ENCODE measurements around the gene PLAGL2.
A peak's percentile ranks its signal among the peaks of the same experiment; 100 is the strongest.
"Not testable (repeated sequence)": the region's sequence is repeated elsewhere in the genome, so short reads cannot be mapped to it uniquely, and the experiment has no call there.

PLAGL2 gene, protein sequence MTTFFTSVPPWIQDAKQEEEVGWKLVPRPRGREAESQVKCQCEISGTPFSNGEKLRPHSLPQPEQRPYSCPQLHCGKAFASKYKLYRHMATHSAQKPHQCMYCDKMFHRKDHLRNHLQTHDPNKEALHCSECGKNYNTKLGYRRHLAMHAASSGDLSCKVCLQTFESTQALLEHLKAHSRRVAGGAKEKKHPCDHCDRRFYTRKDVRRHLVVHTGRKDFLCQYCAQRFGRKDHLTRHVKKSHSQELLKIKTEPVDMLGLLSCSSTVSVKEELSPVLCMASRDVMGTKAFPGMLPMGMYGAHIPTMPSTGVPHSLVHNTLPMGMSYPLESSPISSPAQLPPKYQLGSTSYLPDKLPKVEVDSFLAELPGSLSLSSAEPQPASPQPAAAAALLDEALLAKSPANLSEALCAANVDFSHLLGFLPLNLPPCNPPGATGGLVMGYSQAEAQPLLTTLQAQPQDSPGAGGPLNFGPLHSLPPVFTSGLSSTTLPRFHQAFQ

GRCh38 chr20:32207626-32208498, at the start of gene PLAGL2, which contains the start of gene POFUT1:
PLAGL2 (minus strand) TSS chr20:32207743; CDS start chr20:32202178, 5,565 bp downstream.
POFUT1 (plus strand) TSS chr20:32207880; CDS start chr20:32207942, 62 bp downstream.
- peak; percentile 89 for DNase-seq (ENCODE audit: low read depth)

DNA sequence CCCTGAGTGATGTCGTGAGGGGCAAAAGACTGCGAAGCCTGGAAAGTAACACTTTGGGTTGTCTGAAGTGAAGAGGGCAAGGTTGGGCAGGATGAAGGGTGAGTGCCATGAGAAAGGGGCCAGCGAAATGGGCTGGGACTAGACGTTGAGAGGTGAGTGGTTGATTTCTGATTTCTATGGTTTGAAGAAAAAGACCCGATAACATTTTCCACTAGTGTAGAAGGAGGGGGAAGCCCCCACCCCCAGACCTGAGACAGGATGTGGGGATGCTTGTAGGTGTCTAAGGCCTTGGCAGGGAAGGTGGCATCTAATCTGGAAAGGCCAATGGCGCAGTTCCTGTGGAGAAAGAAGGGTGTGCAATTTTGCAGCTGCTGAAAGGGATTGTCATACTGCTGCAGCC, 44.6 kb upstream of the PLAGL2 start:
- peak; percentile 78 for DNase-seq (ENCODE audit: low read depth)

GRCh38 chr20:32251470-32251869, 43.9 kb upstream of the PLAGL2 start:
- DNase-seq (ENCODE audit: low read depth) = no peak

GRCh38 chr20:32249030-32249738, 41.6 kb upstream of the PLAGL2 start:
- DNase-seq (ENCODE audit: low read depth) = no peak

DNA sequence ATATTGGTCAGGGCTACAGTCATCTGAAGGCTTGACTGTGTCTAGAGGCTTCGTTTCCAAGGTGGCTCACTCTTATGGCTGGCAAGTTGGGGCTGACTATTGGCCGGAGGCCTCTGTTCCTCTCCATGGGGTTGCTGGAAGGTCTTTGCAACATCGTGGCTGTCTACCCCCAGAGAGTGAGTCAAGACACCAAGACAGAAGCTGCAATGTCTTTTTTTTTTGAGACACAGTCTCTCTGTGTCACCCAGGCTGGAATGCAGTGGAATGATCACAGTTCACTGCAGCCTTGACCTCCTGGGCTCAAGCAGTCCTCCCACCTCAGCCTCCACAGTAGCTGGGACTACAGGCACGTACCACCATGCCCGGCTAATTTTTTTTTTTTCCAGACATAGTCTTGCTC, 40.5 kb upstream of the PLAGL2 start:
- DNase-seq (ENCODE audit: low read depth) = no peak

- DNase-seq (ENCODE audit: low read depth) = not testable (repeated sequence)
These were observed 38.7 kb upstream of the PLAGL2 start for GRCh38 chr20:32246208-32246607.

- DNase-seq (ENCODE audit: low read depth) = no peak
These were observed 37.4 kb upstream of the PLAGL2 start for GRCh38 chr20:32244959-32245358.

GRCh38 chr20:32244150-32244823, 36.7 kb upstream of the PLAGL2 start:
- no peak for DNase-seq (ENCODE audit: low read depth)

DNA sequence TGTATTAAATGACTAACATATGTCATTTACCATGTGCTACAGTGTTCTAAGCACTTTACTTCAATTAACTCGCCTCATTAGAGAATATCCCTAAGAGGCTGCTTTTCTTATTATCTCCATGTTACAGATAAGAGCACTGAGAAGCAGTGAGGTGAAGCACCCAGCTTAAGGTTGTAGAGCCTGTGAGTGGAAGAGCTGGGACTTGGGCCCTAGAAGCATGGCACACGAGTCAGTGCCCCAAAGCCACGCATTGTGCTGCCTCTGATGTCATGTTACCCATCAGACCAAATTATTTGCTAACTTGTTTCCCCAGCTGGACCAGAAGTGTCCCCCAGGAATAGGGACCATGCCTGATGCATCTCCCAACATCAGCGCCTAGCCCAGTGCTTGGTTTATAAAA, 34.3 kb upstream of the PLAGL2 start:
- no peak for DNase-seq (ENCODE audit: low read depth)

DNA sequence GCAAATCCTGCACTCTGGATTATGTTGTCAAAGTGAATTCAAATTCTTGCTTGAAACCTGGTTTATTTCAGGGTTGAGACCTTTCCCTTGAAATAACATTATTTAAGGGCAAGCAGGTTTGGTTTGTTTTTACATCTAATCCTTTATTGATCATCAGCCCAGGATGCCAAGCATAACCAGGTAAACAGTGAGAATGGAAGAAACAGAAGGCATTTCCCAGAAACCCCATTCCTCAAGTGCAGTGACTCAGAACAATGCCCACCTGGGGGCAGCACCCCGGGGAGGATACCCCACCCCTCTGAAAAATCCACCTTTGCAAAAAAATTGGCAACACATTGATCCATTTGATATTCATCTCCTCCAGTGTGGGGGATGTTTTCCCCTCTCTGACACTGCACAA, 32.7 kb upstream of the PLAGL2 start:
- no peak for DNase-seq (ENCODE audit: low read depth)

- DNase-seq (ENCODE audit: low read depth) = no peak
These were observed 31.2 kb upstream of the PLAGL2 start for GRCh38 chr20:32238483-32239425.

- no peak for DNase-seq (ENCODE audit: low read depth)
These were observed 29.9 kb upstream of the PLAGL2 start for GRCh38 chr20:32237419-32237818.

DNA sequence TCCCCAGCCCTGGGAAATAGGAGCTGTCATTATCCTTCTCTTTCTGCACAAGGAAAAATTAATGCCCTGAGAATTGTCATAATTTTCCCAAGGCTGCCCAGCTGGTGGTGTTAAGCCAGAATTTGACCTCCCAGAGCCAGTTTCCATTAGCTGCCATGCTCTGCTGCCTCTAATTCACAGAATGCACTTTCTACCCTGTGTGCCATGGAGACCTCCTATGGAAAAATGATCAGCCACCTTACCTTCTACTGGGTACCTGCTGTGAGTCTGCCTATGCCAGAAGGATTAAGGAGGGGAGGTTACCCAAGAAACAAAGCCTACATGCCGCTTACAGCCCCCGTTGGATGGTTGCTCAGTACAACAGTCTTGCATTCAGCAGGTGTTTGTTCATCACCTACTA, 29.3 kb upstream of the PLAGL2 start:
- no peak for DNase-seq (ENCODE audit: low read depth)

- DNase-seq (ENCODE audit: low read depth) = no peak
These were observed 28.5 kb upstream of the PLAGL2 start for GRCh38 chr20:32236048-32236533.

GRCh38 chr20:32235331-32236047, 27.9 kb upstream of the PLAGL2 start:
- DNase-seq (ENCODE audit: low read depth) = no peak

DNA sequence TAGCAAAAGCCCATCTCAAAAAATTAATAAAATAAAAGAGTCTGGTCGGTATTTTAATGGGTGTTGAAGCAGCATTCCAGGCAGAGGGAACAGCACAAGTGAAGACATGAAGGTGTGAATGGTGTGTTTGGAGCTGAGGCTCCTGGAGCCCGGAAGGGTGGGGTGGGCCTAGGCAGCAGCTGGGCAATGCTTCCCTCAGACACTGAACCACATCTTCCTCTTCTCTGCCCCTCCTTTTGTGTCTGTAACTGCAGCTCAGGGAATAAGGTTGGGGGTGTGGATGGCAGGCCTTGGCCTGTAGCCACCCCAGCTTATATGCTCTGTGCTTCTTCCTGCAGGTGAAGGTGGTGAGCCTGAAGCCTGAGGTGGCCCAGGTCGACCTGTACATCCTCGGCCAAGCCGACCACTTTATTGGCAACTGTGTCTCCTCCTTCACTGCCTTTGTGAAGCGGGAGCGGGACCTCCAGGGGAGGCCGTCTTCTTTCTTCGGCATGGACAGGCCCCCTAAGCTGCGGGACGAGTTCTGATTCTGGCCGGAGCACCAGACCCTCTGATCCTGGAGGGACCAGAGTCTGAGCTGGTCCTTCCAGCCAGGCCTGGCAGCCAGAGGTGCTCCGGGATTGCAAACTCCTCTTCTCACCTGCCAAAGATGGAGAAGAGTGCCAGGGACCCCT, 26.7 kb upstream of the PLAGL2 start:
- no peak for DNase-seq (ENCODE audit: low read depth)

GRCh38 chr20:32233286-32233685, 25.7 kb upstream of the PLAGL2 start:
- no peak for DNase-seq (ENCODE audit: low read depth)

DNA sequence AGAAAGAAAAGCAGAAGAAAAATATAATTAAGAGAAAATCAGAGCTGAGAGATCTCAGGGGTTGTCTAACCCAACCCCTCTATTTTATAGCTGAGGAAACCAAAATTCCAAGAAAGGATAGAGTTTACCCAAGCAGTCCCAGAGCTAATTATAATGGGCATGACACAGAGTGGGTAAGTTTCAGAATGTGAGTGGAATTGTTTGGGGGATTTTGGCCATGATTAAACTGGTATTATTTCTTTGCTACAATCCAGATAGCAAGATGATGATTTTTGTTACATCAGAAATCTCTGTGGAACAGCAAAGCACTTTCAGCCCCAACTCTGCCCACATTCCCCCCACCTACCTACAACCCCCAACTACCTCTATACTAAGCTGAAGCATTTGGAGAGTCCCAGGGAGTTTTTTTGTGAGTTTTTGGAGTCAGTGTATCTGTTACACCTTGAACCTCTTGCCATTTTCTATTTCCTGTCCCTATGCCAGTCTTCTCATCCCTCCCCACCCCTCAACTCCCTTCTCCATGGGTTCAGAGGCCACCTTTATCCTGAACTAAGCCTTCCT, 24.9 kb upstream of the PLAGL2 start:
- no peak for DNase-seq (ENCODE audit: low read depth)

- DNase-seq (ENCODE audit: low read depth) = peak; percentile 36
These were observed 24.3 kb upstream of the PLAGL2 start for GRCh38 chr20:32231847-32232246.
